Vagina (tissue), 2 donors: ENCODE measurements around the gene HHIPL2. TPM values are rescaled to one million over a fixed set of nuclear protein-coding genes. Genes with fewer than 3 reads are reported as not detected.

Source experiments
- DNase-seq, 2 donors: peaks; one replicate each; pipeline ENCODE4 v3.0.0-alpha.2; 2017; ENCODE audit errors: extremely low spot score in 2 of 2
- H3K27ac ChIP-seq: fragments of 200-600 bp; sonication (generic); one replicate; pipeline ENCODE4 v1.5.1; 2019
- H3K27me3 ChIP-seq: fragments of 200-600 bp; sonication (generic); one replicate; pipeline ENCODE4 v1.5.1; 2019
- H3K36me3 ChIP-seq, 2 donors: fragments of 200-600 bp; sonication (generic); one replicate each; pipeline ENCODE4 v1.5.1; 2017 to 2019
- H3K4me1 ChIP-seq: fragments of 200-600 bp; sonication (generic); one replicate; pipeline ENCODE4 v1.5.1; 2019
- H3K4me3 ChIP-seq, 2 donors: fragments of 200-600 bp; sonication (generic); 1 replicate in 1 of 2; 2 replicates in 1 of 2; pipeline ENCODE4 v1.5.1; 2016 to 2019
- H3K9me3 ChIP-seq: fragments of 200-600 bp; sonication (generic); one replicate; pipeline ENCODE4 v1.5.1; 2019
- POLR2A ChIP-seq, 2 donors: fragments of 450-650 bp; IDR thresholded peaks; one replicate each; pipeline ENCODE4 v1.6.1; 2017; ENCODE audit warnings: antibody characterized with exemption in 2 of 2, mild to moderate bottlenecking in 2 of 2, moderate library complexity in 2 of 2
- POLR2AphosphoS5 ChIP-seq, 2 donors: sonication (generic); formaldehyde crosslinking; IDR thresholded peaks; one replicate each; pipeline ENCODE4 v1.9.0; 2017; ENCODE audit warnings: antibody characterized with exemption in 2 of 2, mild to moderate bottlenecking in 2 of 2, low read depth in 1 of 2; ENCODE audit not compliant: insufficient read depth in 1 of 2
- intact Hi-C: fragments of 100-400 bp; cut with DNase I; formaldehyde crosslinking; loops from one replicate; pipeline ENCODE4 v1.15.1; 2023
- total RNA-seq: library from RNA; depleted of rRNA; stranded (reverse); fragments of >200 nt; gene quantifications from one replicate; pipeline ENCODE4 v1.2.3, GENCODE V29; 2016
- TF ChIP-seq, protein P1 (sequence below), 3 experiments: fragments of 450-650 bp in 2 of 3; fragments of 200-600 bp in 1 of 3; sonication (generic) in 1 of 3; IDR thresholded peaks; one replicate each; pipeline ENCODE4 v1.5.1; 2017 to 2019; ENCODE audit warnings: antibody characterized with exemption in 3 of 3, mild to moderate bottlenecking in 2 of 3, moderate library complexity in 2 of 3

Gene HHIPL2
- total RNA-seq, 1 donor from 2014 or later: not detected

DNA sequence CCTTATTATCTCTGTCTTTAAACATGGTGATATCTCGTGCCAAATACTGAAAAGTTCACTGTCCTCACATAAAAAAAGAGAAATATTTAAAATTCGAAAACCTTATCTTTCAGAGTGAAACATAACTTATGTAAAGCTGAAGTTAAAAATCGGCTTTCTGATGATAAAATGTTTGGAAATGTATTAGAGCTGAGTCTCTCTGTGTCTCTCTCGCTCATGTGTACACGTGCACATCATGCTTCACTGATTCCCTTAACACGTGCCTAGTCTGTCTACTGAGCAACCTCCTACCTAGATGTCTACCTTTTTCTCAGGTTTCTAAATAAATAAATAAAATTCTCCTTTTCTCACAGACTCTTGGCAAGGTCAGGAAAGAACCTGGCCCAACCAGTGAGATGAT is 17.1 kb downstream of the HHIPL2 start:
- TF ChIP-seq, protein P1, sequence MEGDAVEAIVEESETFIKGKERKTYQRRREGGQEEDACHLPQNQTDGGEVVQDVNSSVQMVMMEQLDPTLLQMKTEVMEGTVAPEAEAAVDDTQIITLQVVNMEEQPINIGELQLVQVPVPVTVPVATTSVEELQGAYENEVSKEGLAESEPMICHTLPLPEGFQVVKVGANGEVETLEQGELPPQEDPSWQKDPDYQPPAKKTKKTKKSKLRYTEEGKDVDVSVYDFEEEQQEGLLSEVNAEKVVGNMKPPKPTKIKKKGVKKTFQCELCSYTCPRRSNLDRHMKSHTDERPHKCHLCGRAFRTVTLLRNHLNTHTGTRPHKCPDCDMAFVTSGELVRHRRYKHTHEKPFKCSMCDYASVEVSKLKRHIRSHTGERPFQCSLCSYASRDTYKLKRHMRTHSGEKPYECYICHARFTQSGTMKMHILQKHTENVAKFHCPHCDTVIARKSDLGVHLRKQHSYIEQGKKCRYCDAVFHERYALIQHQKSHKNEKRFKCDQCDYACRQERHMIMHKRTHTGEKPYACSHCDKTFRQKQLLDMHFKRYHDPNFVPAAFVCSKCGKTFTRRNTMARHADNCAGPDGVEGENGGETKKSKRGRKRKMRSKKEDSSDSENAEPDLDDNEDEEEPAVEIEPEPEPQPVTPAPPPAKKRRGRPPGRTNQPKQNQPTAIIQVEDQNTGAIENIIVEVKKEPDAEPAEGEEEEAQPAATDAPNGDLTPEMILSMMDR (IDR thresholded peaks at IDR 0.05): no peak
- TF ChIP-seq POLR2A (IDR thresholded peaks at IDR 0.05) (no peak), POLR2AphosphoS5 (IDR thresholded peaks at IDR 0.05; ENCODE audit: insufficient read depth in 1 of 2, low read depth in 1 of 2) (no peak)
- H3K4me1 ChIP-seq: no peaks in the 10 kb centered on the region

GRCh38 chr1:222529916-222530315 is 18.0 kb downstream of the HHIPL2 start:
- Histone ChIP-seq H3K36me3 (no peaks in the 10 kb centered on the region), H3K27me3 (no peaks in the 10 kb centered on the region), H3K27ac (no peak overlapping the region), H3K9me3 (no peaks in the 10 kb centered on the region), H3K4me1 (no peaks in the 10 kb centered on the region), H3K4me3 (no peak overlapping the region)
- TF ChIP-seq, protein P1 (IDR thresholded peaks at IDR 0.05): no peak
- TF ChIP-seq POLR2A (IDR thresholded peaks at IDR 0.05) (no peak), POLR2AphosphoS5 (IDR thresholded peaks at IDR 0.05; ENCODE audit: insufficient read depth in 1 of 2, low read depth in 1 of 2) (no peak)
- intact Hi-C loops: no loop called here
- DNase-seq: no peak

More for the DNA sequence above, 17.1 kb downstream of the HHIPL2 start:
- Histone ChIP-seq H3K27me3 (no peaks in the 10 kb centered on the region), H3K9me3 (no peaks in the 10 kb centered on the region), H3K27ac (no peak overlapping the region), H3K4me3 (no peak overlapping the region), H3K36me3 (no peaks in the 10 kb centered on the region)
- DNase-seq: no peak
- intact Hi-C loops: no loop called here

GRCh38 chr1:222529181-222529580 is 18.7 kb downstream of the HHIPL2 start:
- no peak overlapping the region for H3K27ac ChIP-seq
- H3K9me3 ChIP-seq: no peaks in the 10 kb centered on the region
- H3K27me3 ChIP-seq: no peaks in the 10 kb centered on the region
- H3K4me3 ChIP-seq: no peak overlapping the region
- intact Hi-C loops: no loop called here
- peak in 1 of 2 donors; percentile 18 for DNase-seq
- TF ChIP-seq, protein P1 (IDR thresholded peaks at IDR 0.05): no peak
- no peak for TF ChIP-seq POLR2A (IDR thresholded peaks at IDR 0.05)
- no peak for TF ChIP-seq POLR2AphosphoS5 (IDR thresholded peaks at IDR 0.05; ENCODE audit: insufficient read depth in 1 of 2, low read depth in 1 of 2)
- no peaks in the 10 kb centered on the region for H3K4me1 ChIP-seq
- H3K36me3 ChIP-seq: no peaks in the 10 kb centered on the region

GRCh38 chr1:222525951-222526350 is 22.0 kb downstream of the HHIPL2 start:
- no peak overlapping the region for H3K4me3 ChIP-seq
- no peaks in the 10 kb centered on the region for H3K27me3 ChIP-seq
- intact Hi-C loops: no loop called here
- H3K9me3 ChIP-seq: no peaks in the 10 kb centered on the region
- H3K4me1 ChIP-seq: no peaks in the 10 kb centered on the region
- DNase-seq: no peak
- no peak overlapping the region for H3K27ac ChIP-seq
- no peaks in the 10 kb centered on the region for H3K36me3 ChIP-seq
- TF ChIP-seq, protein P1 (IDR thresholded peaks at IDR 0.05): no peak
- TF ChIP-seq POLR2AphosphoS5 (IDR thresholded peaks at IDR 0.05; ENCODE audit: insufficient read depth in 1 of 2, low read depth in 1 of 2): no peak
- TF ChIP-seq POLR2A (IDR thresholded peaks at IDR 0.05): no peak

GRCh38 chr1:222523852-222524251 is 24.1 kb downstream of the HHIPL2 start:
- intact Hi-C loops: no loop called here
- Histone ChIP-seq H3K36me3 (no peaks in the 10 kb centered on the region), H3K9me3 (no peaks in the 10 kb centered on the region), H3K4me1 (no peaks in the 10 kb centered on the region), H3K27me3 (no peaks in the 10 kb centered on the region), H3K4me3 (no peak overlapping the region), H3K27ac (no peak overlapping the region)
- DNase-seq: no peak
- TF ChIP-seq, protein P1 (IDR thresholded peaks at IDR 0.05): no peak
- TF ChIP-seq POLR2AphosphoS5 (IDR thresholded peaks at IDR 0.05; ENCODE audit: insufficient read depth in 1 of 2, low read depth in 1 of 2): no peak
- TF ChIP-seq POLR2A (IDR thresholded peaks at IDR 0.05): no peak
